Duodenal mucosa (tissue), 2 donors: ENCODE measurements around the gene WWOX.

Experiments
- H3K27ac ChIP-seq: one replicate; pipeline ENCODE4 v1.7.0; 2013; ENCODE audit warnings: low read depth, low read length
- H3K27me3 ChIP-seq, 2 donors: one replicate each; pipeline ENCODE4 v1.7.0; 2013; ENCODE audit warnings: low read length in 2 of 2, control low read depth in 1 of 2; ENCODE audit not compliant: insufficient read depth in 2 of 2, control insufficient read depth in 1 of 2
- H3K36me3 ChIP-seq, 2 donors: one replicate each; pipeline ENCODE4 v1.7.0; 2013; ENCODE audit warnings: low read length in 2 of 2, control low read depth in 1 of 2; ENCODE audit not compliant: insufficient read depth in 2 of 2, control insufficient read depth in 1 of 2
- H3K4me1 ChIP-seq, 2 donors: one replicate each; pipeline ENCODE4 v1.7.0; 2013; ENCODE audit warnings: low read length in 2 of 2, control low read depth in 1 of 2; ENCODE audit not compliant: insufficient read depth in 2 of 2, control insufficient read depth in 1 of 2
- H3K4me3 ChIP-seq, 2 donors: one replicate each; pipeline ENCODE4 v1.7.0; 2013; ENCODE audit warnings: low read length in 2 of 2, low read depth in 1 of 2
- H3K9ac ChIP-seq, 2 donors: one replicate each; pipeline ENCODE4 v1.7.0; 2013; ENCODE audit warnings: low read length in 2 of 2, low read depth in 1 of 2
- H3K9me3 ChIP-seq, 2 donors: one replicate each; pipeline ENCODE4 v1.7.0; 2013; ENCODE audit warnings: low read length in 2 of 2, control low read depth in 1 of 2; ENCODE audit not compliant: control insufficient read depth in 1 of 2

Gene WWOX

GRCh38 chr16:78650339-78651074 is 551.1 kb downstream of the WWOX start:
- no peak overlapping the region for H3K27ac ChIP-seq
- no peaks in the 10 kb centered on the region for H3K36me3 ChIP-seq
- H3K4me1 ChIP-seq: peaks cover 2 to 6% of the 10 kb centered on the region in 2 donors
- H3K4me3 ChIP-seq: no peak overlapping the region
- H3K9me3 ChIP-seq: no peaks in the 10 kb centered on the region
- H3K9ac ChIP-seq: no peak overlapping the region
- no peaks in the 10 kb centered on the region for H3K27me3 ChIP-seq

GRCh38 chr16:78654929-78655328 is 555.5 kb downstream of the WWOX start:
- Histone ChIP-seq H3K4me1 (peaks cover 9 to 13% of the 10 kb centered on the region in 2 donors), H3K4me3 (no peak overlapping the region), H3K9ac (no peak overlapping the region), H3K36me3 (no peaks in the 10 kb centered on the region), H3K9me3 (no peaks in the 10 kb centered on the region), H3K27me3 (no peaks in the 10 kb centered on the region), H3K27ac (no peak overlapping the region)

- Histone ChIP-seq H3K4me3 (no peak overlapping the region), H3K27me3 (no peaks in the 10 kb centered on the region), H3K9ac (no peak overlapping the region), H3K4me1 (peaks cover 9 to 13% of the 10 kb centered on the region in 2 donors), H3K36me3 (no peaks in the 10 kb centered on the region), H3K9me3 (no peaks in the 10 kb centered on the region), H3K27ac (no peak overlapping the region)
These were observed 556.1 kb downstream of the WWOX start for GRCh38 chr16:78655331-78656113.

- H3K27ac ChIP-seq: no peak overlapping the region
- peaks cover 9 to 13% of the 10 kb centered on the region in 2 donors for H3K4me1 ChIP-seq
- H3K9me3 ChIP-seq: no peaks in the 10 kb centered on the region
- H3K36me3 ChIP-seq: no peaks in the 10 kb centered on the region
- H3K9ac ChIP-seq: no peak overlapping the region
- no peaks in the 10 kb centered on the region for H3K27me3 ChIP-seq
- H3K4me3 ChIP-seq: no peak overlapping the region
These were observed 557.4 kb downstream of the WWOX start for GRCh38 chr16:78656887-78657286.

- no peaks in the 10 kb centered on the region for H3K27me3 ChIP-seq
- peaks cover 9 to 13% of the 10 kb centered on the region in 2 donors for H3K4me1 ChIP-seq
- H3K4me3 ChIP-seq: no peak overlapping the region
These were observed 559.8 kb downstream of the WWOX start for GRCh38 chr16:78659216-78659615.

GRCh38 chr16:78659668-78660217 is 560.3 kb downstream of the WWOX start:
- Histone ChIP-seq H3K9me3 (no peaks in the 10 kb centered on the region), H3K27ac (no peak overlapping the region), H3K4me1 (peaks cover 9 to 13% of the 10 kb centered on the region in 2 donors), H3K4me3 (no peak overlapping the region), H3K9ac (no peak overlapping the region), H3K27me3 (no peaks in the 10 kb centered on the region), H3K36me3 (no peaks in the 10 kb centered on the region)

More at GRCh38 chr16:78659216-78659615, 559.8 kb downstream of the WWOX start:
- Histone ChIP-seq H3K9me3 (no peaks in the 10 kb centered on the region), H3K36me3 (no peaks in the 10 kb centered on the region), H3K27ac (no peak overlapping the region), H3K9ac (no peak overlapping the region)

GRCh38 chr16:78660795-78661194 is 561.3 kb downstream of the WWOX start:
- no peak overlapping the region for H3K27ac ChIP-seq
- no peaks in the 10 kb centered on the region for H3K27me3 ChIP-seq
- H3K4me1 ChIP-seq: peaks cover 4 to 7% of the 10 kb centered on the region in 2 donors
- no peaks in the 10 kb centered on the region for H3K9me3 ChIP-seq
- H3K4me3 ChIP-seq: no peak overlapping the region
- H3K9ac ChIP-seq: no peak overlapping the region
- H3K36me3 ChIP-seq: no peaks in the 10 kb centered on the region

- Histone ChIP-seq H3K9ac (no peak overlapping the region), H3K27me3 (no peaks in the 10 kb centered on the region), H3K9me3 (no peaks in the 10 kb centered on the region), H3K36me3 (no peaks in the 10 kb centered on the region), H3K4me3 (no peak overlapping the region), H3K27ac (no peak overlapping the region), H3K4me1 (peaks cover 0 to 7% of the 10 kb centered on the region in 2 donors)
These were observed 564.2 kb downstream of the WWOX start for GRCh38 chr16:78663690-78664089.

- no peaks in the 10 kb centered on the region for H3K4me1 ChIP-seq
- no peak overlapping the region for H3K4me3 ChIP-seq
These were observed 565.6 kb downstream of the WWOX start for GRCh38 chr16:78664811-78665772.

More at GRCh38 chr16:78664811-78665772, 565.6 kb downstream of the WWOX start:
- Histone ChIP-seq H3K9me3 (no peaks in the 10 kb centered on the region), H3K36me3 (no peaks in the 10 kb centered on the region), H3K27ac (no peak overlapping the region), H3K27me3 (no peaks in the 10 kb centered on the region), H3K9ac (no peak overlapping the region)
